Right cardiac atrium (tissue), 5 donors: Measurements from ENCODE around the gene LRRFIP1. TPM values are rescaled to one million over a fixed set of nuclear protein-coding genes. Genes with fewer than 3 reads are reported as not detected.

Experiments used
- ATAC-seq, 2 donors: fragments of 200-7000 bp; cut with Tn5 transposase; one replicate each; pipeline versions ENCODE4 v1.8.0 to v1.9.1; 2020; ENCODE audit warnings: moderate library complexity in 2 of 2, mild to moderate bottlenecking in 1 of 2
- DNase-seq, 3 donors: peaks; one replicate each; pipeline ENCODE4 v3.0.0-alpha.2; 2020
- H3K27ac ChIP-seq: one replicate; pipeline ENCODE4 v1.5.1; 2013; ENCODE audit warnings: mild to moderate bottlenecking, low read length, control low read depth, moderate library complexity
- H3K27me3 ChIP-seq: one replicate; pipeline ENCODE4 v1.6.1; 2013; ENCODE audit not compliant: control insufficient read depth, insufficient read depth
- H3K4me1 ChIP-seq: one replicate; pipeline ENCODE4 v1.6.1; 2013; ENCODE audit warnings: low read length; ENCODE audit not compliant: control insufficient read depth, insufficient read depth
- H3K4me3 ChIP-seq: one replicate; pipeline ENCODE4 v1.5.1; 2013; ENCODE audit warnings: low read length, control low read depth
- H3K9me3 ChIP-seq: one replicate; pipeline ENCODE4 v1.6.1; 2013; ENCODE audit warnings: low read length; ENCODE audit not compliant: control insufficient read depth
- WGBS: extraction: QIAGEN DNeasy Blood & Tissue Kit; methylation state at CpG from one replicate; pipeline ENCODE4 v1.1.7; 2013; 5-methylcytosine and 5-hydroxymethylcytosine counted together
- intact Hi-C, 4 donors: fragments of 100-400 bp; cut with DNase I; formaldehyde crosslinking; loops; one replicate each; pipeline versions ENCODE4 v1.11.0 to v1.14.0; 2022 to 2023
- polyA plus RNA-seq: library from polyadenylated mRNA; stranded (reverse); fragments of 200-250 nt; gene quantifications from one replicate; pipeline ENCODE4 v1.2.3, GENCODE V29; 2013
- total RNA-seq, 4 donors: library from RNA; stranded (reverse); fragmentation: NEBNext Ultra II Directional; extraction: Animal tissue kit (Norgen Biotek cat#: 25700); gene quantifications; one replicate each; pipeline ENCODE4 v1.2.1, GENCODE V29; 2021
- donor health status: healthy with polysubstance abuse.
- donor health status: DM: no; HTN: yes; CAD: no.
- donor health status: DM: no; HTN: no; CAD: no.
- donor health status: DM: no; HTN: yes; CAD: no; lungs with severe emphysema.
- donor health status: DM: yes; HTN: yes; CAD: no.

The LRRFIP1 gene
- total and polyA plus RNA-seq, 5 donors, result 61.9 to 106 (median 87.8) TPM

DNA sequence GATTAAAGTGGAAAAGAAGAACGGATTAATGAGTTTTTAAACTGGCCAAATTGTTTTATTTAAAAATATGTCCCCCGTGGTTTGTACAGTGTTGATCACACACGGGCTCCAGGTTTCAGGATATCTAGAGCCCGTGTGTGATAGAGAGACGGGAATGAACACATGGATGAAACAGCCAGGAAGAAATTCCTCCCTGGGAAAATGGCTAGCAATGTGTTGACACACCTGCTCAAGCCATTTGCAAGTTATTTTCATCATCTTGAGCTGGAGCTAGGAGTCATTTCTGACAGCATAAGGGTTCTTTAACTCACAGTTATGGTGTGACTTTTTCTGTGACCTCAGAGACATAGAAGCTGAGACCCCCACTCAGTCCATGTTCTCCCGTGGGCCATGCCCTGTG, 81.6 kb downstream of the LRRFIP1 start:
- H3K27me3 ChIP-seq, result no peaks in the 10 kb centered on the region
- 64% methylated on average over 6 of the region's 6 CpGs for WGBS
- H3K27ac ChIP-seq, result no peak overlapping the region
- intact Hi-C loops, result no loop called here
- no peak overlapping the region for H3K4me3 ChIP-seq
- H3K9me3 ChIP-seq, result no peaks in the 10 kb centered on the region
- ATAC-seq, result no peak
- peaks cover 19% of the 10 kb centered on the region for H3K4me1 ChIP-seq
- DNase-seq, result no peak

DNA sequence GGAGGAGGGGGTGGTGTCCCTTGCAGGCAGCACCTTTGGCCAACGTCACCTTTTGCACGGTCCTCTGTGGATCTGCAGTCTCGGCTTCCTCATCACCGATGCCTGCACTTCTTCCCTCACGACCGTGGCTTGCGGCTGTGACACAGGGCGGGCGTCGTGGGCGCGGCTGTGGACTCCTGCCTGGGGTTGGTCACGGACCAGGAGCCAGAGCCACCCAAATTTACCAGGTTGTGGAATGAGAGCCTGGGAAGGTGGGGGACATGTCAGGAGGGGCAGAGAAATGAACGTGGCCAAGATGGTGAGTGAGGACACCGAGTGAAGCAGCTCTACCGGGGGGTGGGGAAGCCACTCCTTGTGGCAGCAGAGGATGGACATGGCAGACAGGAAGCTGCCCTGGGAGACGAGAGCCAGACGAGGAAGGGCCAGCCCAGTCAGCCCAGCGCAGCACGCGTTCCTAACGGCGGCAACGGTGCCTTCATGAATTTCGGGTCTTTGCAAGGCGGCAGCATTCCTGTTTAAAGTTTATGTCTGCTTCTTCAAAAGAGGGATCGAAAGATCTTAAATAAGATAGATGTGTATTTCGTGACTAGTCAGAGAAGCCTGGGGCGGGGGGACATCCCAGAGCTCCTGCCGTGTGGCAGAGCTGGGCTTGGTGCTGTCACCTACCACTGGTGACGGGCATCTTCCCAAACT, 84.2 kb downstream of the LRRFIP1 start:
- no peaks in the 10 kb centered on the region for H3K27me3 ChIP-seq
- peaks cover 20% of the 10 kb centered on the region for H3K4me1 ChIP-seq
- 90% methylated on average over 31 of the region's 31 CpGs for WGBS
- DNase-seq, result no peak
- H3K27ac ChIP-seq, result no peak overlapping the region
- no peak overlapping the region for H3K4me3 ChIP-seq
- intact Hi-C loops, result no loop called here
- no peaks in the 10 kb centered on the region for H3K9me3 ChIP-seq
- no peak for ATAC-seq

DNA sequence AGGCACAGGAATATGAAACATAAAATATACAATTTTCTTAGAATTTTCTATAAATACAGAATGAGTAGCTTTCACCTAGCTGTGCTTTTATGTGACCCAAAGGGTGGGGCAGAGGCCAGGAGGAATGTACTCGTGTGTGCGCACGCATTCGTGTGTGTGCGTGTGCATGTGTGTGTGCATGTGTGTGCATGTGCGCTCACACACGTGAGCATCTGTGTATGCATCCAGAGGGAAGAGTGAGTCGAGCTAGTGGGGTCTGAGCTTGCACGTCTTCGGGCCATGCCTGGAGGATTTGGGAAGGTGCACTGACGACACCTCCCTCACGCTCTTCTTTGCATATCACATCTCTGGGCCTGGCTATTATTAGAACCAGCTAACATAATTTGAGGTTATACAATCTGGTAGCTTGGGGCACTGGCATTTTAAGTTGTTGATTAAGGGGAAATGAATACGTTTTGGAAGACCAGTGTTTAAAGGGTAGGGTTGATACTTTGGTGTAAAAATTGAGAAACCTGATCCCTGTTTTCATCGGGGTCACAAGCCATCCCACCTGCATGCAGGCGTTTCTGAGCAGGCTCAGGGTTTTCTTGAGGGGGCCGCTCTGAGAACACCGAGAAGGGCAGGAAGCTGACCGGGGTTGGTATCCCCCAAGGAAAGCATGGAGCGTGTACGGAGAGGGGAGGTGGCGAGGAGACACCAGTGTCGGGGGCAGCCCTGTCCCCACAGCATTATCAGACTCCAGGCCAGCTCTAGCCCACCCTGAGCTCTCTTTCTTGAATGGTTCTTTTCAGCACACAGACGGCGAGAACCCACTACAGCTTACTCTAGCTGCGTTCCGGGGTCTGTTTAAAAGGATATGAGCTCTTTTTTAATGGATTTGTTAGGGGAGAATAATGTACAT, 85.3 kb downstream of the LRRFIP1 start:
- no peaks in the 10 kb centered on the region for H3K27me3 ChIP-seq
- DNase-seq, result no peak
- H3K4me1 ChIP-seq, result peaks cover 19% of the 10 kb centered on the region
- H3K9me3 ChIP-seq, result no peaks in the 10 kb centered on the region
- peak in 1 of 2 donors; percentile 14 for ATAC-seq
- WGBS, result 75% methylated on average over 26 of the region's 26 CpGs
- intact Hi-C loops, result no loop called here
- H3K4me3 ChIP-seq, result no peak overlapping the region
- H3K27ac ChIP-seq, result peak overlapping the region; percentile 23

DNA sequence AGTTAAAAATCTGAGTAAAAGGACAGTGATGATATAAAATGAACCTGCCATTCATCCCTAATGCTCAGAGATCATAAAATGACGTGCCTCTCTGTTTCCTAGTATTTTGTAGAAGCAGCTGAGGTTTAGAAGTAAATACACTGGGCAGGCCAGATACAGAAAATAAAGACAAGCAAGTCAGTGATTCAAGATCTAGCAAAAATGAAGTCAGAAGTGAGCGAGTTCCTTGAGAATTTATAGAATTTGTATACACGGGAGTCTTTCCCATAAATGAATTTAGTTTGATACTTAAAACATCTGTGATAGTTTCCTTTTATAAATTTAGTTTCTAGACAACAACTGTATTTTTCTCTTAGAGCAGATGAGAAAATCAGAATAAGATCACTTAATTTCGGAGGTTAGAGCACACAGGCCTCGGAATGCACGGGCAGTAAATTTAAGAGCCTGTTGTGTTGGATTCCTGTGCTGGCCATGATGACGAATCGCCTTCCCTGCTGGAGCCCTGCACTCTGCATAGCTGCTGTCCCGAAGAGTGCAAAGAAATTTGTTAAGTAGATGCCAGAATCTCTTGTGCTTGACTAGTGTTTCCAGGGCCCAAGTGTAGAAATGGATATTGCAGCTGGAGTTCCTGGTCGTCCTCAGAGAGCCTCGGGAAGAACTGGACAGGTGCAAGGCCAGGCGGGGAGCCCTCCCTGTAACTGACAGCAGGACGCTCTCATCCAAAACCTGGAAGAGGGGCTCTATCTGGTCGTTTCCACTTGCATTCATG, 87.5 kb downstream of the LRRFIP1 start:
- no peak overlapping the region for H3K4me3 ChIP-seq
- peak in 1 of 3 donors; percentile 73 for DNase-seq
- H3K27ac ChIP-seq, result peak overlapping the region; percentile 75
- WGBS, result 37% methylated on average over 14 of the region's 14 CpGs
- H3K27me3 ChIP-seq, result no peaks in the 10 kb centered on the region
- peaks cover 12% of the 10 kb centered on the region for H3K4me1 ChIP-seq
- H3K9me3 ChIP-seq, result no peaks in the 10 kb centered on the region
- intact Hi-C loops, result no loop called here
- peak; percentile 73 to 78 for ATAC-seq

DNA sequence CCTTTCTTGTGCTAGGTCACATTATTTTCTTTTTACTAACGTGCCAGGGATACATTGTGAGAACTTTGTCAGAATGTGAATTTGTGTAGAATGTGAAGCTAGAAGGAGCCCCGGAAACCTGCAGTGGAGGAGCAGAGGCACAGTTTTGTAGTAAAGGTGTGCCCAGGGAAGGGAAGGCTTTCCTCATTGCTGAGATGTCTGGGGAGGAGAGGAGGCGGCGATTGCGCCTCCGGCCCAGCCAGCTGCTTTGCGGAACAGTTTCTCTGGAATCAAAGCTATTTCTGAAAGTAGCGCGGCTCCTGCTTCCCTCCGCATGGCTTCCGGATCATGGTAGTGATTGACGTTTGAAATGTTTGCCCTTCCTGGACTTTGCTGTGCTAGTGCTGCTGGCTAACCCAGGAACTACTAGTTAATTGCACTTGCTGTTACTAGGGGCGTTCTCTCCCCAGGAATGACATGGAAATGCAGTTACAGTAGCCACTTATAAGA, 88.1 kb downstream of the LRRFIP1 start:
- intact Hi-C loops, result no loop called here
- Histone ChIP-seq H3K4me3 (no peak overlapping the region), H3K9me3 (no peaks in the 10 kb centered on the region), H3K27me3 (no peaks in the 10 kb centered on the region), H3K4me1 (peaks cover 12% of the 10 kb centered on the region), H3K27ac (peak overlapping the region; percentile 75)
- ATAC-seq, result peak; percentile 69 to 78
- no peak for DNase-seq
- 14% methylated on average over 13 of the region's 13 CpGs for WGBS

DNA sequence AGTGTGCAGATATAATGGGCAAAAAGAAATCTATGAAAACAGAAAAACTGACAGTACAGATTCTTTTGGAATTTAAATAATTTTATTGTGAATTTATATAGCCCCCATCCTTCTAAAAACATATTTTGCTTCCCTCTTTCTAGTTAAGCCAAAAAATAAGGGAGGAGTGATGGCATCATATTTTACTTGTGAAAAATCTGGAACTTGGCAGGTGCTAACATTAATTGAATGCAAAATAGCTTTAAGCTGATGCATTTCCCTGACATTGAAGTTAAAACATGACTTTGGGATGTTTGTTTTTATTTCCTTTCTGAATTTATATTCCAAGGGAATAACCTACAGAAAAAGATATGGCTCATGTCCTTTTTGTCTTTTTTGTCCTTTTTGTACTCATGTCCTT, 88.6 kb downstream of the LRRFIP1 start:
- H3K4me3 ChIP-seq, result no peak overlapping the region
- no peak for ATAC-seq
- no peaks in the 10 kb centered on the region for H3K27me3 ChIP-seq
- peaks cover 12% of the 10 kb centered on the region for H3K4me1 ChIP-seq
- no peak overlapping the region for H3K27ac ChIP-seq
- no peak for DNase-seq
- no peaks in the 10 kb centered on the region for H3K9me3 ChIP-seq
- intact Hi-C loops, result no loop called here

DNA sequence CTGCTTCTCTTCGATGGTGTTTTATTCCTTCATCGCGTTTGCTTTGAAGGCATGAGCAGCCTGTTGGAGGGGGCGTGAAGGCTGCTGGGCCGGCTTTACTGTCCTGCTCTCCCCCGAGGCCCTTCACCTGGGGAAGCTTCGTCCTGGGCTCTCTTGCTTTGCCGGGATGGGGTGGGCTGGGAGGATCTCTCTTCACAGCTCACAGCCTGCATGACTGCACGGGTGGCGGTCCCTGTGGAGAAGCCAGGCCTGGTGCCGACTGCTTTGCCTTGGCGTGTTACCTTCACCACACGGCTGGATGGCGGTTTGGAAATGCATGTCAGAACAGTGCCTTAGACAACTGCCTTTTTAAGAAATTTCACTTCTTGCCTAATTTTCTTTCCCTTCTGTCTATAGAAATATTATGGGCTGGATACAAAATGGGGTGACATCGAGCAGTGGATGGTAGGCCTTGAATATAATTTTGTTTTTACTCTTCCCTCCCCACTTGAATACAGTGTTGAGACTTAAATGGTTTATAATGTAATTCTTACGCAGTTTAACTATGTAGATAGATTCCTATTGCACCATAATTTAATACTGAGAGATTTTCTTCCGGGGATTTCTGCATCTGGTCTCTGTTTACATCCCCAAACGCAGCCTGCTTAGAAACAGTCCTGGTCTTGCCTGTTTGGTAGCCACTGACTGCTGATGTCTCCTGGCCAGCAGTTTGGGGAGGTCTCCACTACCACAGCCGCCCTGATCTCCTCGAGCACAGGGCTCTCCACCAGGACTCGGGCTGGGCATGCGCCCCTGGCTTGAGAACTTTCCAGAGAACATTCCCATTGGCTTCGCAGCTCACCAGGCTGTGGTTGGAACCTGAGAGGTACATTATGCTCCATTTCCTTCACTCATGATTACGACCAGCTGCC, 90.2 kb downstream of the LRRFIP1 start:
- H3K9me3 ChIP-seq, result no peaks in the 10 kb centered on the region
- H3K4me3 ChIP-seq, result no peak overlapping the region
- H3K4me1 ChIP-seq, result peaks cover 8% of the 10 kb centered on the region
- peak overlapping the region; percentile 26 for H3K27ac ChIP-seq
- no peak for ATAC-seq
- 88% methylated on average over 24 of the region's 24 CpGs for WGBS
- intact Hi-C loops, result no loop called here
- DNase-seq, result peak in 1 of 3 donors; percentile 48
- H3K27me3 ChIP-seq, result no peaks in the 10 kb centered on the region

DNA sequence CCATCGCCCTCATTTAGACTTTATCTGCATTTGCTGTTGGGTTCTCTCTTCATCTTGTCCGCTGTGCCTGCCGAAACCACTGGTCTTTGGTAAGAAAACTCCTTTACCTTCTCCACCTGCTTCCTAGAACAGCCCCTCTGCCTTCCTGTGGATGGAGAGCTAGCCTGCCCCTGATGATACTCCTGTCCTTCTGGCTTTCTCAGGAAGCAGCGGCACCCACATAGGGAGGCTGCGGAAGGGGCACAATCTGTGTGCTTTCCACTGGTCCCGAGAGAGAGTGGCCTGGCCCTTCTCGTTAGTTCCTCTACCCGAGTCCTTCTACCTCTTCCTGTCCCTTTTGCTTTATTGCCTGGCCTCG, 90.9 kb downstream of the LRRFIP1 start:
- no peaks in the 10 kb centered on the region for H3K9me3 ChIP-seq
- H3K27me3 ChIP-seq, result no peaks in the 10 kb centered on the region
- no peak overlapping the region for H3K4me3 ChIP-seq
- WGBS, result 88% methylated on average over 9 of the region's 9 CpGs
- H3K27ac ChIP-seq, result no peak overlapping the region
- no peak for ATAC-seq
- intact Hi-C loops, result no loop called here
- peaks cover 8% of the 10 kb centered on the region for H3K4me1 ChIP-seq
- DNase-seq, result no peak

DNA sequence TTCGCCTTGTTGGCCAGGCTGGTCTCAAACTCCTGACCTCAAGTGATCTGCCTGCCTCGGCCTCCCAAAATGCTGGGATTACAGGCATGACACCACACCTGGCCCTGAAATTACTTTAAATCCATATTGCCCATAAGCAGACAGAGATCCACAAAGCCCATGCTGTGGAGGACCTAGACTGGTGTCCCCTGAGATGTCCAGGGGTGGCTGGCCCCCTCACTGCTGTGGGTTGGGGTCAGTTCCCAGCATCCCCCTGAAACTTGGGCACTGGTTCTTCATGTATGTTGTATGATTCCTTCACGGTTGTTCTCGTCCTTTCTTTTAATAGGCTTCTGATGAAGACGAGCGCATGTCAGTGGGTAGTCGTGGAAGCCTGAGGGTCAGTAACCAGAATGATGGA, 93.1 kb downstream of the LRRFIP1 start:
- no peak overlapping the region for H3K4me3 ChIP-seq
- ATAC-seq, result no peak
- WGBS, result 96% methylated on average over 7 of the region's 7 CpGs
- no peaks in the 10 kb centered on the region for H3K27me3 ChIP-seq
- H3K27ac ChIP-seq, result peak overlapping the region; percentile 3
- peaks cover 6% of the 10 kb centered on the region for H3K4me1 ChIP-seq
- intact Hi-C loops, result no loop called here
- no peak for DNase-seq
- no peaks in the 10 kb centered on the region for H3K9me3 ChIP-seq

DNA sequence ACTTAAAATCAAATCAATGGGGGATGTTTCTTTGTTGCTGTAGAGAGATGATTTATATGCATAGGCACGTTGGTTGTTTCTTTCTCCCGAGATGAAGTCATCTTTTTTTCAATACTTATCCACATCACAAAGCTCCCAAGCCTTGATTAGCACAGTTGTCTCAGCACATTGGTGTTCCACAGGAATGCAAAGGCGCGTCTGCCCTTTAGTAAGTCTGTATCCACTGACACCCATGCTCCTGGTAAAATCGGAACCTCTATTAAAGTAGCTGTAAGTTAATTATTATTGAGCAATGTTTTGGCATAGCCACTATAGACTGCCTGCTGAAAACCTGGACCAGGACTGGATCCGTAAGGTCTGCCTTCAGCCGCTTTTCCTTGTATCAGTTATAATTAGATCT, 93.6 kb downstream of the LRRFIP1 start:
- peak in 1 of 2 donors; percentile 42 for ATAC-seq
- intact Hi-C loops, result no loop called here
- H3K27ac ChIP-seq, result no peak overlapping the region
- DNase-seq, result no peak
- H3K9me3 ChIP-seq, result no peaks in the 10 kb centered on the region
- peaks cover 5% of the 10 kb centered on the region for H3K4me1 ChIP-seq
- WGBS, result 55% methylated on average over 7 of the region's 7 CpGs
- no peak overlapping the region for H3K4me3 ChIP-seq
- H3K27me3 ChIP-seq, result no peaks in the 10 kb centered on the region
